Measurements from ENCODE around the gene ALLC.

GRCh38 chr2:3617198-3617890 lies 40.7 kb upstream of the ALLC start:
- TF ChIP-seq EZH2phosphoT487 (IDR thresholded peaks at IDR 0.05; ENCODE audit: insufficient read depth, low read depth) (no peak), EZH2 (IDR thresholded peaks at IDR 0.05; ENCODE audit: insufficient read depth, poor library complexity, severe bottlenecking) (no peak)
